ENCODE results near the gene DIDO1.

The DIDO1 gene

GRCh38 chr20:62911701-62912280, 14.5 kb downstream of the DIDO1 start:
- no peak for DNase-seq (ENCODE audit: low read depth in 2 of 2)

GRCh38 chr20:62910777-62911497, 15.4 kb downstream of the DIDO1 start:
- DNase-seq (ENCODE audit: low read depth in 2 of 2): no peak

GRCh38 chr20:62910217-62910766, 16.0 kb downstream of the DIDO1 start:
- no peak for DNase-seq (ENCODE audit: low read depth in 2 of 2)

GRCh38 chr20:62908971-62909791, 17.1 kb downstream of the DIDO1 start:
- no peak for DNase-seq (ENCODE audit: low read depth in 2 of 2)

GRCh38 chr20:62907384-62908317, 18.7 kb downstream of the DIDO1 start:
- no peak for DNase-seq (ENCODE audit: low read depth in 2 of 2)

- no peak for DNase-seq (ENCODE audit: low read depth in 2 of 2)
Observed at GRCh38 chr20:62906647-62907375, 19.5 kb downstream of the DIDO1 start.

GRCh38 chr20:62906209-62906608, 20.1 kb downstream of the DIDO1 start:
- no peak for DNase-seq (ENCODE audit: low read depth in 2 of 2)

- no peak for DNase-seq (ENCODE audit: low read depth in 2 of 2)
Observed at GRCh38 chr20:62905536-62906117, 20.7 kb downstream of the DIDO1 start.

- DNase-seq (ENCODE audit: low read depth in 2 of 2): no peak
Observed at GRCh38 chr20:62902926-62903615, 23.2 kb downstream of the DIDO1 start.

GRCh38 chr20:62901891-62902290, 24.4 kb downstream of the DIDO1 start:
- no peak for DNase-seq (ENCODE audit: low read depth in 2 of 2)

- no peak for DNase-seq (ENCODE audit: low read depth in 2 of 2)
Observed at GRCh38 chr20:62900692-62901584, 25.4 kb downstream of the DIDO1 start.

GRCh38 chr20:62900052-62900691, 26.1 kb downstream of the DIDO1 start:
- DNase-seq (ENCODE audit: low read depth in 2 of 2): peak in 1 of 2 experiments; percentile 37

- DNase-seq (ENCODE audit: low read depth in 2 of 2): no peak
Observed at GRCh38 chr20:62899633-62900051, 26.7 kb downstream of the DIDO1 start.

- no peak for DNase-seq (ENCODE audit: low read depth in 2 of 2)
Observed at GRCh38 chr20:62898970-62899632, 27.2 kb downstream of the DIDO1 start.

- no peak for DNase-seq (ENCODE audit: low read depth in 2 of 2)
Observed at GRCh38 chr20:62898093-62898964, 28.0 kb downstream of the DIDO1 start.

GRCh38 chr20:62897666-62898065, 28.6 kb downstream of the DIDO1 start:
- DNase-seq (ENCODE audit: low read depth in 2 of 2): no peak

- DNase-seq (ENCODE audit: low read depth in 2 of 2): no peak
Observed at GRCh38 chr20:62896526-62896925, 29.8 kb downstream of the DIDO1 start.

All from fibroblast of skin of left quadriceps (primary cell).